ENCODE measurements around the gene PCBP4.

Gene PCBP4

DNA sequence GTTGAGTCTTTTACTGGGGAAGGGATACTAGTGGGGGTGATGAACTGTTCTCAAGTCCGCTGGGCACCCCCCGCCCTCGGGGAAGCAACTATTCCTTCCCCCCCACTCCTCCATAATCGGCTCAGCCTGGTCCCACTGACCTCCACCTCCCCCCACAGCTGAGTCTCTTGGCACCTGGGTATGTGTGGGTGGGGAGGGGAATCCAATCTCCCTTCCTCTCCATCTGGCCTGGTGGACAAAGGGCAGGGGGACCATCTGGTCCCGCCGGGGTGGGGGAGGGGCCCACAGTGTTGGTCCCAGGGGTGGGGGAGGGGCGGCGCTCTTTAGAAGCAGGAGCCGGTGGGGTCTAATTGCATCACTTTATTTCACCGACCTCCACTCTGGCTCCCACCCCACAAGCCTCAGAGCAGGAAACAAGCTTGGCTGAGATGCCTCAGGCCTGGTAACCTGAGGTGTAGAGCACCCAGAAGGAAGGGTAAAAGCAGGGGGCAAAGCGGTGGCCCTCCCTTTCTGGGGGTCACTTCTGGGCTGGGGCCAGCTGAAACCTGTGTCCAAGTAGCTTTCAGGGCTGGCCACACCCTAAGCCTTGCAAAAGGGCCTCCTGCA lies 1.0 kb upstream of the PCBP4 start:
- FAIRE-seq (no peak), DNase-seq (ENCODE audit: insufficient read length) (no peak)
- TF ChIP-seq POLR2A (IDR thresholded peaks at IDR 0.05; ENCODE audit: low read depth, low read length) (no peak), TAF1 (IDR thresholded peaks at IDR 0.05; ENCODE audit: borderline replicate concordance, low read depth, low read length) (no peak), POLR2AphosphoS5 (IDR thresholded peaks at IDR 0.05; ENCODE audit: low read depth, low read length) (no peak)

DNA sequence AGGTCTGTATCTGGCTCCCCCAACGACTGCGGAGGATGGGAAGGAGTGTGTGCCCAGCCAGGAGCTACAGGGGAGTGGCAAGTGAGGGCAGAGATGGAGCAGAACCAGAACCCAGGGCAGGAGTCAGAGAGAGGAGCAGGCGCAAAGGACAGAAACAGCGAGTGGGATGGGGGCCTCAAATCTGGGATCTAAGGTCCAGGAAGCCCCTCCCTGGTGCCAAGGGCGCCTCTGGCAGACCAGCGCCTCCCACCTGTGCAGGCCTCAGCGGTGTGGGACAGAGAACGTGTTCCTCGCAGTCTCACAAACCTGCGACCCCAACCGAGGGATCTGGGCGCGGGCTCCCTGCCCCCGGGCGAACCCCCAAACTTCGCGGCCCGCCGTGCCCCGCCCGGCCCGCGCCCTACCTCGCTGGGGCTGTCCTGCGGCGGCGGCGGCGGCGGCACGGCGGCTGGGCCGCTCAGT lies 301 bp downstream of the PCBP4 start:
- TF ChIP-seq POLR2A (IDR thresholded peaks at IDR 0.05; ENCODE audit: low read depth, low read length) (no peak), TAF1 (IDR thresholded peaks at IDR 0.05; ENCODE audit: borderline replicate concordance, low read depth, low read length) (no peak), POLR2AphosphoS5 (IDR thresholded peaks at IDR 0.05; ENCODE audit: low read depth, low read length) (no peak)
- no peak for FAIRE-seq
- DNase-seq (ENCODE audit: insufficient read length), result no peak

DNA sequence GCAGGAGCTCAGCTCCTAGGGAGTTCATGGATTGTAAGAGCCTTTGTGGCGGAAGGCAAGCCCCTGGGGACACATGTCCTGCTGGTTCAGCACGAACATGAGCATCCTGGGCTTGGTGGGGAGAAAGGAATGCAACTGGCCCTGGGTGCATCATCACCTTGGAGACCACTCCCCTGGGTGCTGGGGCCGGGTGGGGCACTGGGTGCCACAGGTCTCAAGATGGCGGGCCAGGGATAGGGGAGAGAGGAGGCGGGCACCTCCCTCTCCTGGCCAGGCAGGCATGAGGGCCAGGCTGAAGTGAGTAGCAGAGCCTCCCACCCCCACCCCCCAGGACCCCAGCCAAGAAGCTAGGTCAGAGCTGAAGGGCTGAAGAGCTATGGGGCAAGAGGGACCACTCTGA lies 768 bp downstream of the PCBP4 start:
- TF ChIP-seq TAF1 (IDR thresholded peaks at IDR 0.05; ENCODE audit: borderline replicate concordance, low read depth, low read length), result no peak
- TF ChIP-seq POLR2AphosphoS5 (IDR thresholded peaks at IDR 0.05; ENCODE audit: low read depth, low read length), result no peak
- TF ChIP-seq POLR2A (IDR thresholded peaks at IDR 0.05; ENCODE audit: low read depth, low read length), result no peak
- DNase-seq (ENCODE audit: insufficient read length), result no peak
- FAIRE-seq, result no peak

DNA sequence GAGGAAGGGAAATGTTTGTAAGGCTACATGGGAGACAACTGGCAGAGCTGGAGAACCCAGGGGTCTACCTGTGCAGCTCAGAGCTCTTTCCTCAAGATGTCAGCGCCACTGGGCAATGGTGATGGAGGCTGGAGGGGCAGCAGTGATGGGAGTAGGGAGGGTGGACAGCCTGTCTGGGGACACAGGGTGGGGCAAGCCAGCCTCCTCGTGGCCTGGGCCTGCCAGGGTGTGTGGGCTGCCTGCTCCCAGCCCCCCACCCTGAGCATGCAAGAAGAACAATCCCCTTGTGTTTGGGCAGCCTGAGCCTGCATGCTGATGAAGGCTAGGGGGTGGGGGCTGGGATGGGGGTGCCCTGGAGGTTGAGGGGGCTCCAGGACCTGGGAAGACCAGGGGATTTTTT lies 1.2 kb downstream of the PCBP4 start:
- no peak for TF ChIP-seq TAF1 (IDR thresholded peaks at IDR 0.05; ENCODE audit: borderline replicate concordance, low read depth, low read length)
- no peak for TF ChIP-seq POLR2AphosphoS5 (IDR thresholded peaks at IDR 0.05; ENCODE audit: low read depth, low read length)
- TF ChIP-seq POLR2A (IDR thresholded peaks at IDR 0.05; ENCODE audit: low read depth, low read length), result no peak
- DNase-seq (ENCODE audit: insufficient read length) (no peak), FAIRE-seq (no peak)

DNA sequence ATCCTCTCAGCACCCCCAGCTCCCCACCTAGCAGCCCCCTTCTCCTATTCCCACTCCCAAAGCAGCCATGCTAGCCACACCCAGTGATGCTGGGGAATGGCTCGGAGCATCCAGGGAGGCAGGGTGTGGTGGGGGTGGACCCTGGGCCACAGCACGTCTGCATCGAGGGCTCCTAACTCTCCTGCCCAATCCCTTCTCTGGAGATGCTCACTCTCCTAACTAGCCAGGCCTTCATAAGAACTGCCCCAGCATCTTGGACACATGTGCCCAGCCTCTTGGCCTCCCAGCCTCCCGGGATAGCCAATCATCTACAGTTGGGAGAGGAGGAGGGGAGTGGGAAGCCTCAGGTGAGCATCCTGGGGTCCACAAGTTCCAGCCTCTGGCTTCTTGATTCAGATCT lies 2.7 kb downstream of the PCBP4 start:
- no peak for FAIRE-seq
- TF ChIP-seq POLR2AphosphoS5 (IDR thresholded peaks at IDR 0.05; ENCODE audit: low read depth, low read length) (no peak), TAF1 (IDR thresholded peaks at IDR 0.05; ENCODE audit: borderline replicate concordance, low read depth, low read length) (no peak), POLR2A (IDR thresholded peaks at IDR 0.05; ENCODE audit: low read depth, low read length) (no peak)

DNA sequence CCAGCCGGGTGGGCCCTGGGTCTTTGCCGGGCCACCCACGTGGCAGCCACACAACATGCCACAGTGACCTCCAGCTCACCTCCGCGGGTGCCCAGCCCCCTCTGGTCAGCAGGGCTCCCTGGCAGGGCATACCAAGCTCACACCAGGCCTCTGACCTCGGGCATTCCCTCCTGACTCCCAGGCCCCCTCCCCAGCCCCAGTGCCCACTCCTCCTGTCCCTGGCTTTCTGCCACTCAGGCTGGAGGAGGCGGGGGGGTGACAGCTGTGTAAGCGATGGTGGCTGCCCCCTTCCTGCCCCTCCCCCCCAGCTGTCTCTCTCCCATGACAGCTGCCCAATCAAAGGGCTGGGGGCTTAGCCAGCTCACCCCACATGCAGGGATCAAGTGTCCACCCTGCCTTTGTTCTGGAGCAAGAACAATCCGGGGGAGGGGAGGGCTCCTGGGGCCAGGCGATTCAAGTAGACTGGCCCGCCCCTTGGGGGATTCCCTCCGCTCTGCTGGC lies 3.3 kb downstream of the PCBP4 start:
- FAIRE-seq (no peak), DNase-seq (ENCODE audit: insufficient read length) (no peak)
- TF ChIP-seq POLR2A (IDR thresholded peaks at IDR 0.05; ENCODE audit: low read depth, low read length) (no peak), TAF1 (IDR thresholded peaks at IDR 0.05; ENCODE audit: borderline replicate concordance, low read depth, low read length) (no peak), POLR2AphosphoS5 (IDR thresholded peaks at IDR 0.05; ENCODE audit: low read depth, low read length) (no peak)

More for the DNA sequence above, 2.7 kb downstream of the PCBP4 start:
- no peak for DNase-seq (ENCODE audit: insufficient read length)

DNA sequence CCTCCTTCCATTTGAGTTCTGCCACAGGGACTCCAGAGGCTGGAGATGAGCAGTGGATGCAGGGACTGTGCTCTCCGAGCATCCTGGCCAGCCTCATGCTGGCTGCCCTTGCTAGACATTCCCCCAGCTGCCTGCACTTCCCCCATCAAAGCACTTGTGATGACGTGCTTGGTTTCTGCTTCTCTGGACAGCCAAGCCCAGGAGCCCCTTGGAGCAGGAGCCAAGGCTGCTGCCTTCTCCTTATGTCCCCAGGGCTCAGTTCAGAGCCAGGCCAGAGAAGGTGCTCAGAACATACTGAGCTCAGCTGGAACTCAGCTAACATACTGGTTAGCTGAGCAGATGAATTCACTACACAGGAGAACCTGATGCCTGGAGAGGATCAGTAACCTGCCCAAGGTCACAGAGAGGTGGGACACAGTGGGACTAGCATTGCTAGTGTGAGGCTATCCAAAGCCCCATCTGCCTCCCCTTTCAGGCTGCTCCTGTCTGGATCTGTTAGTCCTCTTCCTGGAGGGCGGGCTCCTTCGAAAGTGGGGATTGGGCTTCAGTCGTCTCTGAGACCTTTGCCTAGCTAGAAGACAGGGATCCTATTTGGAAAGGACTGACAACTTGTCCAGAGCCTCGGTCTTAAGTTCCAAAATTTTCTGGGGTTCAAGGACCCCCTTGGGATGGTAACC lies 4.3 kb downstream of the PCBP4 start:
- FAIRE-seq, result no peak
- no peak for DNase-seq (ENCODE audit: insufficient read length)
- TF ChIP-seq POLR2A (IDR thresholded peaks at IDR 0.05; ENCODE audit: low read depth, low read length) (no peak), POLR2AphosphoS5 (IDR thresholded peaks at IDR 0.05; ENCODE audit: low read depth, low read length) (no peak), TAF1 (IDR thresholded peaks at IDR 0.05; ENCODE audit: borderline replicate concordance, low read depth, low read length) (no peak)

DNA sequence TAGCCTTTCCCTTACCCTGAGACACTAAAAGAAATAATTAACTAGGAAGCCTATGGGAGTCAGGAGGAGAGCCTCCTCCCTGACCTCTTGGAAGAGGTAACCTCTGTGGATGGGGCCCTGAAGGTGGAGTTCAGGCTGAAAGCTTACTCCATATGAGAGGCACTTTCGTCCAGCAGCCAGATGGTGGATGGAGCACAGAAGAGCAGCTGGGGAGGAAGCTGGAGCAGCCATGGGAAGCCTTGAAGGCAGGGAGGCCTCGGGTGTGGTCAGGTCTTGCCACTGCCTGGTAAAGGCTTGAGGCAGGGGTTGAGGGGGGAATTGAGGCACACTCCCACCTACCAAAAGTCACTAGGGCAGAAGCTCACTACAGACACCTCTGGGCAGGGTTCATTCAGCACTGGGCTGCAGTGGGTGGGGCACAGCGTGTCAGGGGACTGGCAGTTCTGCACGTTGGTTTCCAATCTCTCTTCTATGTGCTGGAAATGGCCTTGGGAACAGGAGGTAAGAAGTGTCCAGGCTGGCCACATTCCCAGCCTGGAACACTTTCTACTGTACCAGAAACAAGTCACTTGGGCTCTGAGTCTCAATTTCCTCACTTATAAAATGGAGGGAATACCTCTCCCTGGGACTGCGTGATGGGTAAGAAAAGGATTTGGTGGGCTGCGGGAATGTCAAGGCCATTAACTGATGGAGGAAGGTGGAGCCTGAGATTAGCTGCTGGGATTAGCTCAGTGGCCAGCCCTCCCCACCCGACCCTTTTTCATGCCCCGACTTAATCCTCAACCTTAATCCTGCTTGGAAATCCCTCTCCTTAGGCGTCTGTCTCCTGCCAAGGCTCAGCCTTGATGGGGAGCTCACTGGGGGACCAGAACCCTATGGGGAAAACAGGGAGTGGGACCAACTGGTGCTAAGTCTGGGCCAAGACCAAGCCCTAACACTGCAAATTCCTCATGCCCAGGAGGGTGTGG lies 5.4 kb downstream of the PCBP4 start:
- FAIRE-seq (no peak), DNase-seq (ENCODE audit: insufficient read length) (no peak)
- TF ChIP-seq TAF1 (IDR thresholded peaks at IDR 0.05; ENCODE audit: borderline replicate concordance, low read depth, low read length), result no peak
- no peak for TF ChIP-seq POLR2AphosphoS5 (IDR thresholded peaks at IDR 0.05; ENCODE audit: low read depth, low read length)
- TF ChIP-seq POLR2A (IDR thresholded peaks at IDR 0.05; ENCODE audit: low read depth, low read length), result no peak

DNA sequence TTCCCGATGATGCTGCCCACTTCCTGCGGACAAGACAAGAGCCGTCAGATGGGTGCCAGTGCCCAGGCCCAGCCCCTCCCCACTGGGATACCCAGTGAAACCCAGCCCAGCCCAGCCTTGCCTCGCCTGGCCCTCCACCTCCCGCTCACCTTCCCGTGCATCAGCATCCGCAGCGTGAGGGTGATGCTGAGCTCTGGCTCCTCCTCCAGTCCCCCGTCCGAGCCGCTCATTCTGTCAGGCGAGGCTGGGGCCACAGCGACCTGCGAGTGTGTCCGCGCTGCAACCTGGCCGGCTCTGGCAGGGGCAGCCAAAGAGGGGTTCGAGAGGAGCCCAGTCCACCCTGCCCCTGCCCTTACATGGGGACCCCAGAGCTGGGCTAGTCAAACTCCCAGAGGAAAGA lies 6.2 kb downstream of the PCBP4 start:
- no peak for FAIRE-seq
- TF ChIP-seq TAF1 (IDR thresholded peaks at IDR 0.05; ENCODE audit: borderline replicate concordance, low read depth, low read length) (no peak), POLR2AphosphoS5 (IDR thresholded peaks at IDR 0.05; ENCODE audit: low read depth, low read length) (no peak), POLR2A (IDR thresholded peaks at IDR 0.05; ENCODE audit: low read depth, low read length) (no peak)
- no peak for DNase-seq (ENCODE audit: insufficient read length)

DNA sequence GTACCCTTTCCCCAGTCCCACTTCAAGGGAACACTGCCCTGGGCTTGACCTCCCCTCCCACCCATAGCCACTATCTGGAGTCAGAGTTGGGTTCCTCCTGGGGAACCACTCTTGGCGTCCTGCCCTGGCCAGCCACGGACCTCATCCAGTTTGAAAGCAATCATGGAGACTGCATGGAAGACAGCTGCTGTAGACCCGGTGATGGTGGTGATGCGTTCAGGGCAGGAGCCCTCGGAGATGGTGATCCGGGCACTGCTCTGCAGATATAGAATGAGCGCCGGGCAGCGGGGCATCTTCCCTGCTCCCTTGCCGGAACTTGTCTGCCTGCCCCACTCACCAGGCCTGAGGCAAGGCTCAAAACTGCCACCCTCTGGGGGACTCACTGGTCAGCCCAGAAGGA lies 6.9 kb downstream of the PCBP4 start:
- no peak for FAIRE-seq
- TF ChIP-seq TAF1 (IDR thresholded peaks at IDR 0.05; ENCODE audit: borderline replicate concordance, low read depth, low read length), result no peak
- no peak for TF ChIP-seq POLR2AphosphoS5 (IDR thresholded peaks at IDR 0.05; ENCODE audit: low read depth, low read length)
- no peak for TF ChIP-seq POLR2A (IDR thresholded peaks at IDR 0.05; ENCODE audit: low read depth, low read length)
- DNase-seq (ENCODE audit: insufficient read length), result no peak

DNA sequence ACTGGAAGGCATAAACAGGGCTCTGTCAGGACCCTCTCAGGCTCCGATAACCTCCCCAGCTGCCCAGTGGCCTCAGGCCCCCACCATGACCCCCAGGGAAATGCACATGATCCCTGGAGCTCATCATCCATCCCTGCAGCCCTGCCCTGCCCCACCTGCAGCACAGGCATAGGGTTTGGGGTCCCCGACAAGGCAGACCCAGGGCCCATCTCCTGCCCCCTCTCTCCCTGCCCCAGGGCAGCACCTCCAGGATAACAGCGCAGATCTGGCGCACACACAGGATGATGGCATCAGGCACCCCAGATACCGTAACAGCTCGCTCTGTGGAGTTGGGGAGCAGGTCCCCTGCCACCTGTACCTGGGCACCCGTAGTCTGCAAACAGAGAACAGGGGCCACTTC lies 7.6 kb downstream of the PCBP4 start:
- DNase-seq (ENCODE audit: insufficient read length) (no peak), FAIRE-seq (no peak)
- TF ChIP-seq POLR2AphosphoS5 (IDR thresholded peaks at IDR 0.05; ENCODE audit: low read depth, low read length) (no peak), TAF1 (IDR thresholded peaks at IDR 0.05; ENCODE audit: borderline replicate concordance, low read depth, low read length) (no peak), POLR2A (IDR thresholded peaks at IDR 0.05; ENCODE audit: low read depth, low read length) (no peak)
